PC-3 (cell line): ENCODE results near the gene AFAP1L2. TPM values are rescaled to one million over a fixed set of nuclear protein-coding genes. Genes with fewer than 3 reads are reported as not detected.

Experiments used
- ATAC-seq: fragments of 200-7000 bp; cut with Tn5 transposase; 2 replicates; pipeline ENCODE4 v1.9.1; 2020; ENCODE audit warnings: mild to moderate bottlenecking, moderate library complexity
- BruUV-seq: library from RNA; stranded (reverse); fragments of 400-500 nt; replicated peaks from 2 replicates; lab custom pipeline; 2021; lab: Mats Ljungman, UMichigan
- CTCF ChIA-PET: fragments of 300-600 bp; sonication (Branson Sonifier 250); formaldehyde crosslinking; loops from one replicate; lab custom pipeline; 2022; ENCODE audit warnings: antibody characterized with exemption; lab: Charles Lee
- POLR2A ChIA-PET: fragments of 300-600 bp; sonication (Branson Sonifier 250); formaldehyde crosslinking; loops from one replicate; lab custom pipeline; 2022; ENCODE audit warnings: antibody characterized with exemption; ENCODE audit not compliant: unreplicated experiment; lab: Charles Lee
- DNase-seq: peaks from one replicate; pipeline ENCODE4 v3.0.0-alpha.2; 2015
- H2AFZ ChIP-seq: fragments of 300-600 bp; sonication (generic); 2 replicates; pipeline ENCODE4 v1.6.0; 2016; ENCODE audit warnings: antibody characterized with exemption, low read length
- H3F3A ChIP-seq: fragments of 300-600 bp; sonication (generic); one replicate; pipeline ENCODE4 v1.6.0; 2017; ENCODE audit warnings: antibody characterized with exemption, low read length, control low read depth, mild to moderate bottlenecking; ENCODE audit not compliant: unreplicated experiment
- H3K27ac ChIP-seq: fragments of 300-600 bp; sonication (generic); 2 replicates; pipeline ENCODE4 v1.5.1; 2016; ENCODE audit warnings: mild to moderate bottlenecking, low read length
- H3K27me3 ChIP-seq: fragments of 300-600 bp; sonication (generic); 2 replicates; pipeline ENCODE4 v1.6.1; 2016; ENCODE audit warnings: low read length, mixed read lengths
- H3K36me3 ChIP-seq: fragments of 300-600 bp; sonication (generic); 2 replicates; pipeline ENCODE4 v1.6.1; 2016; ENCODE audit warnings: low read depth, mixed run types, low read length, mixed read lengths
- H3K4me1 ChIP-seq: fragments of 300-600 bp; sonication (generic); 2 replicates; pipeline ENCODE4 v1.5.1; 2016; ENCODE audit warnings: low read length; ENCODE audit not compliant: insufficient read depth
- H3K4me2 ChIP-seq: fragments of 300-600 bp; sonication (generic); 2 replicates; pipeline ENCODE4 v1.6.0; 2016; ENCODE audit warnings: low read length
- H3K4me3 ChIP-seq: fragments of 300-600 bp; sonication (generic); 2 replicates; pipeline ENCODE4 v1.5.1; 2016; ENCODE audit warnings: mild to moderate bottlenecking, low read length, mixed read lengths
- H3K79me2 ChIP-seq: fragments of 300-600 bp; sonication (generic); 2 replicates; pipeline ENCODE4 v1.6.1; 2017; ENCODE audit warnings: low read length, mixed read lengths
- H3K9ac ChIP-seq: fragments of 300-600 bp; sonication (generic); 2 replicates; pipeline ENCODE4 v1.6.0; 2016; ENCODE audit warnings: mild to moderate bottlenecking, low read length
- H3K9me2 ChIP-seq: fragments of 300-600 bp; sonication (generic); replicated peaks from 2 replicates; pipeline ENCODE4 v1.6.1; 2016; ENCODE audit warnings: mixed run types, low read length, mixed read lengths
- H3K9me3 ChIP-seq: fragments of 300-600 bp; sonication (generic); 2 replicates; pipeline ENCODE4 v1.6.1; 2016; ENCODE audit warnings: low read length, mixed read lengths
- H4K20me1 ChIP-seq: fragments of 300-600 bp; sonication (generic); 2 replicates; pipeline ENCODE4 v1.6.1; 2016; ENCODE audit warnings: low read length, mixed read lengths
- EZH2 ChIP-seq: fragments of 300-600 bp; sonication (generic); IDR thresholded peaks from one replicate; pipeline ENCODE4 v1.6.1; 2017; ENCODE audit warnings: antibody characterized with exemption, mild to moderate bottlenecking, low read length; ENCODE audit not compliant: unreplicated experiment
- EZH2phosphoT487 ChIP-seq: fragments of 300-600 bp; sonication (generic); IDR thresholded peaks from 2 replicates; pipeline ENCODE4 v1.6.1; 2018; ENCODE audit warnings: mild to moderate bottlenecking, antibody characterized with exemption, low read length, borderline replicate concordance
- intact Hi-C: fragments of 100-400 bp; cut with micrococcal nuclease; formaldehyde crosslinking; loops from 2 replicates; pipeline ENCODE4 v1.9.0; 2023
- total RNA-seq: library from RNA; depleted of rRNA; stranded (reverse); fragments of >200 nt; gene quantifications from 2 replicates; pipeline ENCODE4 v1.2.3, GENCODE V29; 2014
- TF ChIP-seq, protein P1 (sequence below): fragments of 300-600 bp; sonication (generic); conservative IDR thresholded peaks from 2 replicates; pipeline ENCODE4 v1.5.1; 2017; ENCODE audit warnings: antibody characterized with exemption, low read depth, mild to moderate bottlenecking, low read length

Gene AFAP1L2
- total RNA-seq, 1 experiment from 2014 or later, result 0.77 TPM

DNA sequence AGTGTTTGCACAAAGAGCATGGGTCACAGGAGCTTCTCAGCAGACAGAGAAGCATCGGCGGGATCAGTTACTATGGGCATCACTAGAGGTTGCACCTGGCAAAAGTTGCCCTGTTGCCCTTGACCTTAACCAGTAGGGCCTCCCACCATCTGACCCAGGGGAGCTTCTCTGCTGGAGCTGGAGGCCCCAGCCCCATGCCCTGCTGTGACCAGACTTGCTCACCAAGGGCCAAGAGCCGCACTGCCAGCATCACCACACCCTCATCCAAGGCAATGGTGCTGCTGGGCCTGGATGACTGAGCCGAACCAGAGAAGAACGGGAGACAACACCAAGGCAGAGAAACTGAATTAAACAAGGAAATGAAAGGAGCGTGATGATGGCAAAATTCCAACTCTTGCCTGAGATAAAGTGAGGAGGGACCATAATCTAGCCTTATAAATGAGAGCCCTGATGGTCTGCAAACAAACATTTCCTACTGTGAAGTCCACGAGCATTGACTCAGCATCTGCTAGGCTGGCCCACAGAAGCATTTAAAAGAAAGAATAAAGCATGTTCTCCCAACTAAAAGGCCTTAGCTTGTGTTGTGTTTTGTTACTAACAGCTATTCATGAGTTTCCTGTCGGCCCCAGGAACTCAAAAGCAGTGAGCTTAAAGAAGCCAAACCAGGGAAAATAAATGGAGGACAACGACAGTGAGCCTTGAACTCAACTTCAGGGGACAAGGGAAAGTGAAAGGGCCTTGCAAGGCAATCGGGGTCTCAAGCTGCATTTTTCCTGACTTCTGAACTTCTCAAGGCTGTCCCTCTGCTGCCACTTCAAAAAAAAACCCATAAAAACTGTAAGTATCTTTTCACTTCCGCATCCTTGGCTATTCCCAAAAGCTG lies 60.4 kb downstream of the AFAP1L2 start:
- no TSS peak for BruUV-seq
- Histone ChIP-seq H3K9me3 (no peaks in the 10 kb centered on the region), H3K9ac (no peak overlapping the region), H3K4me3 (no peak overlapping the region), H3K27me3 (no peaks in the 10 kb centered on the region), H4K20me1 (no peaks in the 10 kb centered on the region), H3K36me3 (no peaks in the 10 kb centered on the region), H3K27ac (no peak overlapping the region), H3K79me2 (no peaks in the 10 kb centered on the region), H2AFZ (no peak overlapping the region), H3F3A (no peaks in the 10 kb centered on the region), H3K4me1 (no peaks in the 10 kb centered on the region; the same call in 1 of the 2 replicates), H3K9me2 (no peaks in the 10 kb centered on the region), H3K4me2 (no peak overlapping the region)
- CTCF ChIA-PET, result no interaction called here
- POLR2A ChIA-PET, result no interaction called here
- DNase-seq (no peak), ATAC-seq (no peak)
- intact Hi-C loops, result no loop called here
- TF ChIP-seq EZH2, result no peak
- TF ChIP-seq, protein P1, sequence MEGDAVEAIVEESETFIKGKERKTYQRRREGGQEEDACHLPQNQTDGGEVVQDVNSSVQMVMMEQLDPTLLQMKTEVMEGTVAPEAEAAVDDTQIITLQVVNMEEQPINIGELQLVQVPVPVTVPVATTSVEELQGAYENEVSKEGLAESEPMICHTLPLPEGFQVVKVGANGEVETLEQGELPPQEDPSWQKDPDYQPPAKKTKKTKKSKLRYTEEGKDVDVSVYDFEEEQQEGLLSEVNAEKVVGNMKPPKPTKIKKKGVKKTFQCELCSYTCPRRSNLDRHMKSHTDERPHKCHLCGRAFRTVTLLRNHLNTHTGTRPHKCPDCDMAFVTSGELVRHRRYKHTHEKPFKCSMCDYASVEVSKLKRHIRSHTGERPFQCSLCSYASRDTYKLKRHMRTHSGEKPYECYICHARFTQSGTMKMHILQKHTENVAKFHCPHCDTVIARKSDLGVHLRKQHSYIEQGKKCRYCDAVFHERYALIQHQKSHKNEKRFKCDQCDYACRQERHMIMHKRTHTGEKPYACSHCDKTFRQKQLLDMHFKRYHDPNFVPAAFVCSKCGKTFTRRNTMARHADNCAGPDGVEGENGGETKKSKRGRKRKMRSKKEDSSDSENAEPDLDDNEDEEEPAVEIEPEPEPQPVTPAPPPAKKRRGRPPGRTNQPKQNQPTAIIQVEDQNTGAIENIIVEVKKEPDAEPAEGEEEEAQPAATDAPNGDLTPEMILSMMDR, result no peak
- no peak for TF ChIP-seq EZH2phosphoT487

DNA sequence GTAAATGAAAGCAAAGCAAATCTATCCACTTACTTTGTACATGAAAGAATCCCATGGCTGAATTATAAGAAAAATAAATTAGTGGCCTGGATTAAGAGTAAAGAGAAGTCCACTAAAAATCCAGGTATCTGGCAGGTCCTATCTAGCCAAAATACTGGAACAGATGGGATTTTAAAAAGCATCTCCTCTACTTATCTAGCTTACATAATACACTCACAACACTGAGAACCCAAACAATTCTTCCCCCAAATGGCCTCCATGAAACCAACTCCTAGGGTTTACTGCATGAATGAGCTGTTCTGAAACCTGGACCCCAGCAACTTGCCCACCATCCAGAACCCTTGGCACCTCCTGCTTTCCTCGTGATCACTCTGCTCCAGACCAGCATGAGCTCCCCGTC lies 61.3 kb downstream of the AFAP1L2 start:
- Histone ChIP-seq H3K9me2 (no peaks in the 10 kb centered on the region), H3K4me2 (no peak overlapping the region), H3K9me3 (no peaks in the 10 kb centered on the region), H3K79me2 (no peaks in the 10 kb centered on the region), H3K9ac (no peak overlapping the region), H2AFZ (no peak overlapping the region), H3K4me1 (no peaks in the 10 kb centered on the region; the same call in 1 of the 2 replicates), H4K20me1 (no peaks in the 10 kb centered on the region), H3K4me3 (no peak overlapping the region), H3K27ac (no peak overlapping the region), H3K36me3 (no peaks in the 10 kb centered on the region), H3K27me3 (no peaks in the 10 kb centered on the region), H3F3A (no peaks in the 10 kb centered on the region)
- no peak for ATAC-seq
- CTCF ChIA-PET, result no interaction called here
- intact Hi-C loops, result no loop called here
- POLR2A ChIA-PET, result no interaction called here
- TF ChIP-seq EZH2 (no peak), EZH2phosphoT487 (no peak)
- TF ChIP-seq, protein P1, result no peak
- no TSS peak for BruUV-seq
- no peak for DNase-seq

DNA sequence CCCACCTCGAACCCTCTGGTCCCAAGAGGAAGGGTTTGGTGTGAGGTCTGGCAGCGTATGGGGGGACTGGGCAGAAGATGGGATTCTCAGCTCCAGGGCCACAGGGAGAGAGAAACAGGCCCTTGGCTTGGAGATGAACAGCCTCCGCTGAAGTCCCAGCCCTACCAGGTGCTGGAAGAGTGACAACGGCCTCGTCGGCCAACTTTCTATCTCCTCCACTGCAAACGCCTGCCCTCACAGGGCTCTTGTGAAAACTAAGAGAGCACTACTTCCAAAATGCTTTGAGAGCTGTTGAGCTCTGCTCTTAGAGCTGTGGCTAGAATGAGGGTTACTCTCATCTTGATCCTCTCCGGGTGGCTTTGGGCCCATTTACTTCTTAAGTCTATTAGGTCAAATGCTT lies 63.5 kb downstream of the AFAP1L2 start:
- no TSS peak for BruUV-seq
- H3F3A ChIP-seq, result no peaks in the 10 kb centered on the region
- H3K4me3 ChIP-seq, result no peak overlapping the region
- ChIA-PET POLR2A (no interaction called here), CTCF (no interaction called here)
- no peak for TF ChIP-seq EZH2
- TF ChIP-seq EZH2phosphoT487, result no peak
- TF ChIP-seq, protein P1, result no peak
- H3K36me3 ChIP-seq, result no peaks in the 10 kb centered on the region
- ATAC-seq (no peak), DNase-seq (no peak)
- H4K20me1 ChIP-seq, result no peaks in the 10 kb centered on the region
- intact Hi-C loops, result no loop called here
- no peak overlapping the region for H3K4me2 ChIP-seq
- no peak overlapping the region for H2AFZ ChIP-seq
- no peaks in the 10 kb centered on the region for H3K79me2 ChIP-seq
- no peaks in the 10 kb centered on the region for H3K4me1 ChIP-seq
- H3K27ac ChIP-seq, result no peak overlapping the region
- H3K27me3 ChIP-seq, result no peaks in the 10 kb centered on the region
- H3K9me2 ChIP-seq, result no peaks in the 10 kb centered on the region
- no peaks in the 10 kb centered on the region for H3K9me3 ChIP-seq
- no peak overlapping the region for H3K9ac ChIP-seq
